GM20000 (cell line): ENCODE data around the gene AKT1S1.

ENCODE experiments used
- DNase-seq: peaks from one replicate; pipeline ENCODE4 v3.0.0; 2012; ENCODE audit warnings: low spot score
- TF ChIP-seq, protein P1 (sequence below): IDR thresholded peaks from 2 replicates; pipeline ENCODE4 v1.5.1; 2012; ENCODE audit warnings: mild to moderate bottlenecking, control low read depth; ENCODE audit errors: extremely low read depth, missing control alignments

Gene AKT1S1

GRCh38 chr19:49858088-49858985, 18.8 kb downstream of the AKT1S1 start:
- TF ChIP-seq, protein P1, sequence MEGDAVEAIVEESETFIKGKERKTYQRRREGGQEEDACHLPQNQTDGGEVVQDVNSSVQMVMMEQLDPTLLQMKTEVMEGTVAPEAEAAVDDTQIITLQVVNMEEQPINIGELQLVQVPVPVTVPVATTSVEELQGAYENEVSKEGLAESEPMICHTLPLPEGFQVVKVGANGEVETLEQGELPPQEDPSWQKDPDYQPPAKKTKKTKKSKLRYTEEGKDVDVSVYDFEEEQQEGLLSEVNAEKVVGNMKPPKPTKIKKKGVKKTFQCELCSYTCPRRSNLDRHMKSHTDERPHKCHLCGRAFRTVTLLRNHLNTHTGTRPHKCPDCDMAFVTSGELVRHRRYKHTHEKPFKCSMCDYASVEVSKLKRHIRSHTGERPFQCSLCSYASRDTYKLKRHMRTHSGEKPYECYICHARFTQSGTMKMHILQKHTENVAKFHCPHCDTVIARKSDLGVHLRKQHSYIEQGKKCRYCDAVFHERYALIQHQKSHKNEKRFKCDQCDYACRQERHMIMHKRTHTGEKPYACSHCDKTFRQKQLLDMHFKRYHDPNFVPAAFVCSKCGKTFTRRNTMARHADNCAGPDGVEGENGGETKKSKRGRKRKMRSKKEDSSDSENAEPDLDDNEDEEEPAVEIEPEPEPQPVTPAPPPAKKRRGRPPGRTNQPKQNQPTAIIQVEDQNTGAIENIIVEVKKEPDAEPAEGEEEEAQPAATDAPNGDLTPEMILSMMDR = no peak

GRCh38 chr19:49857838-49858087, 19.4 kb downstream of the AKT1S1 start:
- TF ChIP-seq, protein P1 = no peak
- DNase-seq = no peak

More at GRCh38 chr19:49858088-49858985, 18.8 kb downstream of the AKT1S1 start:
- DNase-seq = no peak

GRCh38 chr19:49857061-49857837, 19.9 kb downstream of the AKT1S1 start:
- TF ChIP-seq, protein P1 = no peak
- no peak for DNase-seq

DNA sequence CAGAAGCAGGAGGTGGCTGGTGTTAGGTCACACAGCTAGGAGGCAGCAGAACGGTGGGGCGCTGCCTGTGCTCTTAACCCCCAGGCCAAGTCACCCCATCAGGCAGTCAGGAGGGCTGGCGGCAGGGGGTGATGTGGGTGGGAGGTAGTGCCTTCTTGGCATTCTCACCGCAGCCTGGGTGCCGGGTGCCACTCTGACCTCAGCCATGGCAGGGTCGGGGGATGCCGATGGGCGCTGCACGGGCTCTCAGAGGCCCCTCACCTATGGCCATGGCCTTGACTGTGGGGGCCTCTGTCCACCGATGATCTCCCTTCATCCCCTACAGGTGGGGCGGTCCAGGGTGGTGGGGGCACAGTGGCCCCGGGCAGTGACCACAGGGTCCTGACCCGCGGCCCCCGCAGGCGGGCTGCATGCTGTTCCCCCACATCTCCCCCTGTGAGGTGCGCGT, 20.6 kb downstream of the AKT1S1 start:
- no peak for DNase-seq
- TF ChIP-seq, protein P1 = no peak

DNA sequence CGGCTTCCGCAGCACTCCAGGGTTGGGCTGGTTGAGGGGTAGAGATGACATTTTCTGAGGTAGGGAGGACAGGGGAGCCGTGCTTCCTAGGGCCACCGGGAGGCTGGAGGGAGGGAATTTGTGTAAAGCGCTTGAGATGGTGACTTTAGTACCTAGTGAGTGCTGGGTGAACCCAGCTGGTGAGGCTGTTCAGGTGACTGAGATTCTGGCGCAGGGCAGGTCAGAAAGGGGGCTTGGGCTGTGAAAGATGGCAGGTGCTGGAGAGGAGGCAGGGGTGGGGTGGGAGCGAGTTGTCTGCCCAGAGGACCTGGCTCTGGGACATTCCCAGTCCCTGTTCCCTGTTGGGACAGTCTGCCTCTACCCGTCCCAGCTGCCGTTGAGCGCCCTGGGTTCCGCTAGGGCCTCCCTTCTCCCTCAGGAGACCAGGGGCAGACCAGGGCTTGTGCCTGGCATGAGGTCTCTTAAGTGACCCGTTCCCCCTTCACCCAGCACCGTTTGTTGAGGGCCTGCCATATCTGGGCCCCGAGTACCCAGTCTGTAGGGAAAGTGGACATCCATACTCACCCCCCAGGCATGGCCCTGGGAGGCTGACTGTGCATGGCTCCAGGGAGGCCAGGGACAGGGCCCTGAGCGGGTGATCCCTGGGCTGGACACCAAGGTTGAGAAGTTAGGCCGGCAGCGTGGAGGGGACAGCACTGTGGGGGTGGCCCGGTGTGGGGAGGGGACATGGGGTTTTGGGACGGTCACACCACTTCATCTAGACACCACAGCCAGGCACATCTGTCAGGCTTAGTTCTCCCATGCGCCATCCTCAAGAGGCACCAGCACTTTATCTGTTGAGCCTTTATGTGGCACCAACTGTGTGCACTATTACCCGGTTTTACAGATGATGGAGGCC, 21.2 kb downstream of the AKT1S1 start:
- DNase-seq = no peak
- TF ChIP-seq, protein P1 = no peak

GRCh38 chr19:49855277-49855675, 21.9 kb downstream of the AKT1S1 start:
- TF ChIP-seq, protein P1 = no peak
- no peak for DNase-seq
